ENCODE data around the gene MRPL40.

Gene MRPL40

GRCh38 chr22:19387038-19387437 lies 45.3 kb upstream of the MRPL40 start:
- no peaks in the 10 kb centered on the region for H3K9me3 ChIP-seq (ENCODE audit: control insufficient read depth, insufficient read depth, low read depth, low read length)
- peaks cover 35 to 96% of the 10 kb centered on the region in 2 experiments for H3K36me3 ChIP-seq (ENCODE audit: control insufficient read depth in 2 of 2, insufficient read depth in 1 of 2, low read length in 2 of 2)
- no peaks in the 10 kb centered on the region for H3K4me1 ChIP-seq (ENCODE audit: control insufficient read depth, insufficient read depth, low read length)
- ChIA-PET CTCF (interaction anchor here (0.6 kb wide), 1 partner anchor 318 kb away, joined by 3 read pairs; no protein-coding TSS in a partner anchor), POLR2A (no interaction called here)
- H3K27ac ChIP-seq (ENCODE audit: extremely low read depth, low read depth, low read length): no peak overlapping the region
- no peak for TF ChIP-seq PATZ1 (tag by site-specific recombination; IDR thresholded peaks at IDR 0.05)
- H3K4me3 ChIP-seq (ENCODE audit: low read depth, low read length): no peak overlapping the region

DNA sequence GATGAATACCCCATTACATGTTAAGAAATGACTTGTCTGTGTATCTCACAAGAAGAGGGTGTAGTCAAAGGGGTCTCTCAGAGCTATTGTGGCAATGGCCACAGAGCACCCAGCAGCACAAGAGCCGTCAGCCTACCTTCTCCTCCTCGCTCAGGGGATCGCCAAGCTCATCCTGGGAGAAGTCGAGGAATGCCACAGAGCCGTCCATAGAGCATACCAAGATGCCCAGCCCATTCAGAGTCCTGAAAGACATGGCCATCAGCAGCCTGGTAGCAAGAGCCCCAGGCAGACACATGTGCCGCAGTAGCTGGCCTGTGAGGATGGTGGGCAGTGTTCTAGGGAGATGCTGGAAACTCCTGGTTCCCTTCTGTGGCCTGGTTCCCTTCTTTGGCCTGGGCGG lies 44.8 kb upstream of the MRPL40 start:
- ChIA-PET CTCF (interaction anchor here (0.6 kb wide), 1 partner anchor 317 kb away, joined by 3 read pairs; no protein-coding TSS in a partner anchor), POLR2A (no interaction called here)
- H3K4me3 ChIP-seq (ENCODE audit: low read depth, low read length): no peak overlapping the region
- TF ChIP-seq INSM2 (tag by site-specific recombination; IDR thresholded peaks at IDR 0.05) (no peak), ZNF600 (tag by site-specific recombination; IDR thresholded peaks at IDR 0.05) (no peak), ZNF473 (tag by site-specific recombination; IDR thresholded peaks at IDR 0.05) (no peak), SETDB1 (IDR thresholded peaks at IDR 0.05; ENCODE audit: insufficient read length, low read length) (no peak), ZNF426 (tag by site-specific recombination; IDR thresholded peaks at IDR 0.05) (no peak), ZNF18 (tag by site-specific recombination; IDR thresholded peaks at IDR 0.05) (no peak), ZNF777 (tag by site-specific recombination; IDR thresholded peaks at IDR 0.05; ENCODE audit: borderline replicate concordance) (no peak), ZNF302 (tag by site-specific recombination; IDR thresholded peaks at IDR 0.05; ENCODE audit: low read depth) (no peak), ZNF416 (tag by site-specific recombination; IDR thresholded peaks at IDR 0.05) (no peak), ZNF366 (tag by site-specific recombination; conservative IDR thresholded peaks at IDR 0.05) (no peak), IKZF3 (tag by site-specific recombination; IDR thresholded peaks at IDR 0.05) (no peak), ZNF24 (tag by site-specific recombination; IDR thresholded peaks at IDR 0.05) (no peak)
- TF ChIP-seq, protein P1, sequence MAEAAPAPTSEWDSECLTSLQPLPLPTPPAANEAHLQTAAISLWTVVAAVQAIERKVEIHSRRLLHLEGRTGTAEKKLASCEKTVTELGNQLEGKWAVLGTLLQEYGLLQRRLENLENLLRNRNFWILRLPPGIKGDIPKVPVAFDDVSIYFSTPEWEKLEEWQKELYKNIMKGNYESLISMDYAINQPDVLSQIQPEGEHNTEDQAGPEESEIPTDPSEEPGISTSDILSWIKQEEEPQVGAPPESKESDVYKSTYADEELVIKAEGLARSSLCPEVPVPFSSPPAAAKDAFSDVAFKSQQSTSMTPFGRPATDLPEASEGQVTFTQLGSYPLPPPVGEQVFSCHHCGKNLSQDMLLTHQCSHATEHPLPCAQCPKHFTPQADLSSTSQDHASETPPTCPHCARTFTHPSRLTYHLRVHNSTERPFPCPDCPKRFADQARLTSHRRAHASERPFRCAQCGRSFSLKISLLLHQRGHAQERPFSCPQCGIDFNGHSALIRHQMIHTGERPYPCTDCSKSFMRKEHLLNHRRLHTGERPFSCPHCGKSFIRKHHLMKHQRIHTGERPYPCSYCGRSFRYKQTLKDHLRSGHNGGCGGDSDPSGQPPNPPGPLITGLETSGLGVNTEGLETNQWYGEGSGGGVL (tag by site-specific recombination; IDR thresholded peaks at IDR 0.05): no peak
- TF ChIP-seq, protein P2, sequence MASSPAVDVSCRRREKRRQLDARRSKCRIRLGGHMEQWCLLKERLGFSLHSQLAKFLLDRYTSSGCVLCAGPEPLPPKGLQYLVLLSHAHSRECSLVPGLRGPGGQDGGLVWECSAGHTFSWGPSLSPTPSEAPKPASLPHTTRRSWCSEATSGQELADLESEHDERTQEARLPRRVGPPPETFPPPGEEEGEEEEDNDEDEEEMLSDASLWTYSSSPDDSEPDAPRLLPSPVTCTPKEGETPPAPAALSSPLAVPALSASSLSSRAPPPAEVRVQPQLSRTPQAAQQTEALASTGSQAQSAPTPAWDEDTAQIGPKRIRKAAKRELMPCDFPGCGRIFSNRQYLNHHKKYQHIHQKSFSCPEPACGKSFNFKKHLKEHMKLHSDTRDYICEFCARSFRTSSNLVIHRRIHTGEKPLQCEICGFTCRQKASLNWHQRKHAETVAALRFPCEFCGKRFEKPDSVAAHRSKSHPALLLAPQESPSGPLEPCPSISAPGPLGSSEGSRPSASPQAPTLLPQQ (tag by site-specific recombination; IDR thresholded peaks at IDR 0.05): no peak
- peaks cover 35 to 96% of the 10 kb centered on the region in 2 experiments for H3K36me3 ChIP-seq (ENCODE audit: control insufficient read depth in 2 of 2, insufficient read depth in 1 of 2, low read length in 2 of 2)
- H3K27ac ChIP-seq (ENCODE audit: extremely low read depth, low read depth, low read length): no peak overlapping the region
- H3K4me1 ChIP-seq (ENCODE audit: control insufficient read depth, insufficient read depth, low read length): no peaks in the 10 kb centered on the region
- no peaks in the 10 kb centered on the region for H3K9me3 ChIP-seq (ENCODE audit: control insufficient read depth, insufficient read depth, low read depth, low read length)
